GM21528 (cell line): ENCODE results near the gene MMRN1.

Experiments
- ATAC-seq: cut with Tn5 transposase; IDR thresholded peaks from one replicate; pipeline ENCODE4 v1.9.1; 2021; ENCODE audit warnings: mild to moderate bottlenecking, moderate library complexity; ENCODE audit not compliant: unreplicated experiment, low FRiP score

MMRN1 gene, protein sequence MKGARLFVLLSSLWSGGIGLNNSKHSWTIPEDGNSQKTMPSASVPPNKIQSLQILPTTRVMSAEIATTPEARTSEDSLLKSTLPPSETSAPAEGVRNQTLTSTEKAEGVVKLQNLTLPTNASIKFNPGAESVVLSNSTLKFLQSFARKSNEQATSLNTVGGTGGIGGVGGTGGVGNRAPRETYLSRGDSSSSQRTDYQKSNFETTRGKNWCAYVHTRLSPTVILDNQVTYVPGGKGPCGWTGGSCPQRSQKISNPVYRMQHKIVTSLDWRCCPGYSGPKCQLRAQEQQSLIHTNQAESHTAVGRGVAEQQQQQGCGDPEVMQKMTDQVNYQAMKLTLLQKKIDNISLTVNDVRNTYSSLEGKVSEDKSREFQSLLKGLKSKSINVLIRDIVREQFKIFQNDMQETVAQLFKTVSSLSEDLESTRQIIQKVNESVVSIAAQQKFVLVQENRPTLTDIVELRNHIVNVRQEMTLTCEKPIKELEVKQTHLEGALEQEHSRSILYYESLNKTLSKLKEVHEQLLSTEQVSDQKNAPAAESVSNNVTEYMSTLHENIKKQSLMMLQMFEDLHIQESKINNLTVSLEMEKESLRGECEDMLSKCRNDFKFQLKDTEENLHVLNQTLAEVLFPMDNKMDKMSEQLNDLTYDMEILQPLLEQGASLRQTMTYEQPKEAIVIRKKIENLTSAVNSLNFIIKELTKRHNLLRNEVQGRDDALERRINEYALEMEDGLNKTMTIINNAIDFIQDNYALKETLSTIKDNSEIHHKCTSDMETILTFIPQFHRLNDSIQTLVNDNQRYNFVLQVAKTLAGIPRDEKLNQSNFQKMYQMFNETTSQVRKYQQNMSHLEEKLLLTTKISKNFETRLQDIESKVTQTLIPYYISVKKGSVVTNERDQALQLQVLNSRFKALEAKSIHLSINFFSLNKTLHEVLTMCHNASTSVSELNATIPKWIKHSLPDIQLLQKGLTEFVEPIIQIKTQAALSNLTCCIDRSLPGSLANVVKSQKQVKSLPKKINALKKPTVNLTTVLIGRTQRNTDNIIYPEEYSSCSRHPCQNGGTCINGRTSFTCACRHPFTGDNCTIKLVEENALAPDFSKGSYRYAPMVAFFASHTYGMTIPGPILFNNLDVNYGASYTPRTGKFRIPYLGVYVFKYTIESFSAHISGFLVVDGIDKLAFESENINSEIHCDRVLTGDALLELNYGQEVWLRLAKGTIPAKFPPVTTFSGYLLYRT

DNA sequence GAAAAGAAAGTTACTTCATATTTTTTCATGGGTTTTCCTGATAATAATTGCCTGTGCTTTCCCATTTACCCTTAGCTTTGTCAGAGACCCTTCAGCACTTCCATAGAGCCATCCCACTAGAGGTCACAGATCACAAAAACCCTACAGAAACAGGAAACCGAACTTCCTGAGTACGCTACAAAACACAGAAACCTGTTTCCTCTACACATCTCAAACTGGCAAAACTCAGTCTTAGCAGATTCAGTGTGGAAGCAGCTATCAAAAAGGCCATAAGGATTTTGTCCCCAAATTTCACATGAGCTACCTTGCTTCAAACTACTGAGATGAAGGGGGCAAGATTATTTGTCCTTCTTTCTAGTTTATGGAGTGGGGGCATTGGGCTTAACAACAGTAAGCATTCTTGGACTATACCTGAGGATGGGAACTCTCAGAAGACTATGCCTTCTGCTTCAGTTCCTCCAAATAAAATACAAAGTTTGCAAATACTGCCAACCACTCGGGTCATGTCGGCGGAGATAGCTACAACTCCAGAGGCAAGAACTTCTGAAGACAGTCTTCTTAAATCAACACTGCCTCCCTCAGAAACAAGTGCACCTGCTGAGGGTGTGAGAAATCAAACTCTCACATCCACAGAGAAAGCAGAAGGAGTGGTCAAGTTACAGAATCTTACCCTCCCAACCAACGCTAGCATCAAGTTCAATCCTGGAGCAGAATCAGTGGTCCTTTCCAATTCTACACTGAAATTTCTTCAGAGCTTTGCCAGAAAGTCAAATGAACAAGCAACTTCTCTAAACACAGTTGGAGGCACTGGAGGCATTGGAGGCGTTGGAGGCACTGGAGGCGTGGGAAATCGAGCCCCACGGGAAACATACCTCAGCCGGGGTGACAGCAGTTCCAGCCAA is at the start of gene MMRN1:
Gene MMRN1, plus strand, starts transcription at position 206 of the 902 bp plus-strand sequence. Its CDS starts 118 bp downstream, at position 324.
- ATAC-seq: peak; percentile 76

DNA sequence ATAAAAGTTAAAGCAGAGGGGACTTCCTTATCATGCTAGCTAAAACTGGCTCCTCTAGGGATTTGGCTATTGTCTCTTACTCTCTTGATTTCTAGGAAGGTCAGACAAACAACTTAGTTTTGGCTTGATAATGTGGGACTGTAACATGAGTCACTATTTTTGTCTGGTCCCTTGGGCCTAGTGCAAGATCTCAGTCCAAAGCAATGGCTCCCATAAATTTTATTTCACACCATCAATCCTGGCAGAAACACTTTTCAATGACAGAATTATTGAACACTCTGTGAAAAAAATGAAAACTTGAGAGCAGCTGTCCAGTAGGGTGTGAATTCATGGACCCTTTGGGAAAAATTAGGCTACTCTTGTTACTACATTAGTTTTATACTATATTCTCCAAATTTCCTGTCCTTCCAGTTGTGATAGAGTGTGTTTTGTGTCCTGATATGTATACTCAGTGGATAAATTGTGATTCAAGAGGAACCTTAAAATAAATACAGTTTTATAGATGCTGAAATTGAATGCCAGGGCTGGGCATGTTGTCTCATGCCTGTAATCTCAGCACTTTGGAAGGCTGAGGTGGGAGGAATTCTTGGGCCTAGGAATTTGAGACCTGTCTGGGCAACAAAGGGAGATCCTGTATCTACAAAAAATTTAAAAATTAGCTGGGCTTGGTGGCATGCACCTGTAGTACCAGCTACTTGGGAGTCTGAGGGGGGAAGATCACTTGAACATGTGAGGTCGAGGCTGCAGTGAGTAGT is 46.9 kb upstream of the MMRN1 start:
- no peak for ATAC-seq

DNA sequence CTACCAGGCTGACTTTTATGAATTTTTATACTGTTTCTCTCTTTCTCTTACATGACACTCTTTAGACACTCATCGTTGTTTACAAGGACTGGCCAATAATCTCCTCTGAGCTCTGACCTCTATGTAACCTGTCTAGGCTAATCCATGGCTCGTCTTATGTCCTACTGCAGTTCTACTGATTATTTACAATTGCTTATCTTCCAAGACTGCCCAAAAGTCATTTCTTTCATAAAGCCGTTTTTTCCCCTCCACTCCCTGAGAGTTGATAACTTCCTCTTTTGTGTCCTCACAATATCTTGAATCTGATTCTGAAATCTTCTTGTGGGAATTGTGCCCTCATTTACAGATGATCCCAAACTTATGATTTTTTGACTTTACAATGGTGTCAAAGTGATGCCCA is 39.4 kb upstream of the MMRN1 start:
- no peak for ATAC-seq

DNA sequence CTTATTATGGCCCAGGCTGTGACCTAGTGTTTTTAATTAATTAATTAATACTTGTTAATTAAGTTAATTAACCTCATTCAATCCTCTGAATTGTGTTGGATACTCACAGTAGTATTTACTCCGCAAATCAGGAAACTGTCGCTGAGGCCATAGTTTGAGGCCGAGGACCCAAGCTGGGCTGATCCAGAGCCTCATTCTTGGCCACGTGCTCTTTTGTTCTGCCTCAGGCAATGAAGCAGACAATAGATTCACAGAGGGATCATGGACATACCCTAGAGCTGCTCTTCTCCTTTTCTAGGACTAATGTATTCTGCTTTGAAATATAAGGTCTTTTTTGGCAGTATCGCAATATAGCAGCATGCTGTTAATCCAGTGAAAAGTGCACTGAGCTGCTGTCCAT is 33.7 kb upstream of the MMRN1 start:
- ATAC-seq: no peak

DNA sequence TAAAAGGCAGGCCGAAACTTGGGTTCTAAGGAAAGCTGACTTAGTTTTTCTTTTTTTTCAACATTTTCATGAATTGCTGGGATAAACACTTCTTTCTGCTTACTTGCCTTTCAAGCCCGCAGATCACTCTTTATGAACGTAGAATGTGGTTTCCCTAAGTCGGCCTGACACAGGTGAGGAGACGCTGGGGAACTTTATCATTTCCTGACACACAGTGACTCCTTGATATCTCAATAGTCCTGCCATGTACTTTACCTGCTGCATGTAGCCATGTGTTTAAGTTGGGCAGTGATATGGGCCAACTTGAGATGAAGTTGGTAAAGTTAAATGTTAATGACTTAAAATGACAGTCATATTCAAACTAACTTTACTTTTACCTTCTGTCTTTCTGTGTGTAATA is 31.1 kb upstream of the MMRN1 start:
- no peak for ATAC-seq

DNA sequence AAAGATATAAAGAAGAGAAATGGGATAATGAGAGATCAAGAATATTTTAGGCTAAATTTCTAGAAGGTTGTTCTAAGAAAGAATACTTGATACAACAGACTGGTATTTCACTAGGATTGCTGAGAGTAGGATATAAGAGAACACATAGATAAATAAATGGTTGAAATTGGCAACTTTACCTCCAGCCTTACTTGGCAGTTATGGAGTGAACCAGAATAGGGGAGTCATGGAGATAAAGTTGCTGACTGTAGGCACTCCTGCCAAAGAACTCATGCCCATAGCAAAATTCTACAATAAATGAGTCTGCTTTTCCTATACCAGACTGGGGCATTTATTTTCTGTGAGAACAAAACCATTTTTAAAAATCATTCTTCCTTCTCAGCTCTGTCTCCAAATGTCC is 26.4 kb upstream of the MMRN1 start:
- no peak for ATAC-seq

DNA sequence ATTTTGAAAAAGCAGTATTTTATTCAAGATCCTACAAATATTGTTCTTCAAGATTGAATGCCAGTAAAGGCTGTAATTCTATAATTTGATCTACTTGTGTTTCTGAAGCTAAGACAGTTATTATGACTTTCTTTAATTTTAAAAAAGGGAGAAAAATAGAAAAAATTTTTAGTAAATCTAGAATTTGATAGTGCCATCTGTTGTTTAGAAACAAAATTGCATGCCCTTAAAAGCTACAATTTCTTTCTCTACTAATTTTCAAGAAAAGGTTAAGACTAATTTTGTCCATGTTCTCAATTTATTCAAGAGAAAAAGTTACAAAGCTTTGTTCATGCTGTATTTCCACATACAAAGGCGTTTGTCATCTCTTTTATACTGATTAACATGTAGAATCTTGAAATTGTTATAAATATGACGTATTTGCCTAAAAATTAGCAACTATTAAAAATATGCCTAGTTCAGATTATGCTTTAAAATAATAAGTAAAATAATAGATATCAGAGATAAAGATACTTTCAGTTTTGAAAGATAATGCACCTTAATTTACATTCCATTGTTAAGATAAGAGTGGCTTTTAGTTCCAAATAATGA is 25.6 kb upstream of the MMRN1 start:
- ATAC-seq: no peak

DNA sequence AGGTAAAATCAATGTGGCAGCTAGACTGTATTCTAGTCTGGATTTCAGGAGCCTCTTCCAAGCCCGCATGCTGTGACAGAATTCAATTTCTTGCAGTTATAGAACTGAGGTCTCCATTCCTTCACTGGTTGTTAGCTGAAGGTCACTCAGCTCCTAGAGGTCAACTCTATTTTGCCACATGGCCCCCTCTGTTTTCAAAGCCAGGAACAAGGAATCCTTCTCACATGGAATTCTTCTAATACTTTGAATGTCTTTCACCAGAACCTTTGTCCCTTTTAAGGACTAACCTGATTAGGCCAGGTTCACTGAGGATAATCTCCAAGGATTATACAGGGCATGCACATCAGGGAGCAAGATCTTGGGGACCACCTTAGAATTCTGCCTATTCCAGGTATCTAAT is 23.4 kb upstream of the MMRN1 start:
- no peak for ATAC-seq

DNA sequence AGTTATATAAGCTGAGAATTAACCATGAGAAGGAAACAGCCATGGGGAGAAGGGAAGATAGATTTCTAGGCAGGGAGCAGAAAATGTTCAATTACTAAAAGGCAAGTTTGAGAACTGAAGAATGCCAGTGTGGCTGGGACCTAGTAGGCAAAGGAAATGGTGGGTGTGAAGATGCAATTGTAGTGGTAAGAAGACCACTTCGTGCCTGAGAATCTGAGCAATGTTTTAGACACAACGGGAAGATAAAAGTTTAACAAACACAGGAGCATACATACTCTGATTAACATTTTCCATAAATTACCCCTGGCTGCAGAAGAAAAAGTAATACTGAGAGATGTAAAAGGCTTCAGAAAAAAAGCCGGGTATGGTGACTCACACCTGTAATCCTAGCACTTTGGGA is 18.1 kb upstream of the MMRN1 start:
- no peak for ATAC-seq

DNA sequence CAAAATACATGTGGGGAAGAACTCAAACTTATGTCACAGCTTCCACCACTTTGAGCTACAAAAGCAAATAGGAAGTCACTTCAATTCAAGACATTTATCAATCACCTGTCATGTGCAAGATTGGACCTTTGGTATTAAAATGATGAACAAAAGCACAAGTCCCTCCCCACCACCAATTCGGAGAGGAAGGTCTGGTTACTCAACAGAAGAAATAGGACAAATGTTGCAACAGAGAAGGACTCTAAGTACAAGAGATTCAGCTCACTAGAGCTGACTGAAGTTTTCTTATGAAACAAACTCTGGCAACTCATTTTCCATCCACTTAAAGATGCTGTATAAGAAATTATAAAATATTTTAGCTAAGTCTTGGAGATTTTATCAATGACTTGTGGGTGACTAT is 16.0 kb upstream of the MMRN1 start:
- ATAC-seq: no peak

DNA sequence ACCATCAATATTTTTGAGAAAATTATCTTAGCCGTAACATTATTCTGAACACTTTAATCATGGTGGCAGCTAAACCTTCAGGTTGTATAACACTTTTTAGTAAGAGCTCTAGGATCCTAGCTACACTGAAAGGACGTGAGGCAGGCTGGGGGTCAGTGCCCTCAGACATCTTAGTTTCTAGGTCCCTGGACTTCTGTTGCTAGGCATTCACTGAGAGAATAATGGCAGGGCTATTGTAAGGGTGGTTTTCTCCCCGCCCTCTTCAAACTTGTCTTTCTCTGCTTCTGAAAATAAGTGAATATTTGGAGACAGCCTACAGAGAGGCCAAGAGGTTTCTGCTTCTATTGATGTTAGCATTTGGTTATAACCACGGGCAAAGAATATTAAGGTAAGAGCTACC is 15.4 kb upstream of the MMRN1 start:
- ATAC-seq: no peak

DNA sequence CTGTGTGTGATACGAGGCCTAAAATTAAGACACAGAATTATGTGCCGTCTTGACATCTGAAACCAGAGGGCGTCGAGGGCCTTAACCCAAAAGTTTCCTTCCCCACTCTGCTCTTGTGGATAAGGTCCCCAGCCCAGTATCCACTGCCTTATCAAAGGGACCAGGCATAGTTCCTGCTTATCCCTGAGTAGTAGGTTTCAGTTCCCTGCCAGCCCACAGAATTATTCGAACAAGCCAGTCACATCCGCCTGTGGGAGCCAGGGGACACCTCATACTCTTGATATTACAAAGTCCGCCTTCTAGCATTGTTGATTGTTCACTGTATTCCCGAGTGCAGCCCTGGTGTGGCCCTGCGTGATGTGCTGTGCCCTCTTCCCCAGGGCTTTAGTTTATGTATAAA is 5.4 kb upstream of the MMRN1 start:
- no peak for ATAC-seq

DNA sequence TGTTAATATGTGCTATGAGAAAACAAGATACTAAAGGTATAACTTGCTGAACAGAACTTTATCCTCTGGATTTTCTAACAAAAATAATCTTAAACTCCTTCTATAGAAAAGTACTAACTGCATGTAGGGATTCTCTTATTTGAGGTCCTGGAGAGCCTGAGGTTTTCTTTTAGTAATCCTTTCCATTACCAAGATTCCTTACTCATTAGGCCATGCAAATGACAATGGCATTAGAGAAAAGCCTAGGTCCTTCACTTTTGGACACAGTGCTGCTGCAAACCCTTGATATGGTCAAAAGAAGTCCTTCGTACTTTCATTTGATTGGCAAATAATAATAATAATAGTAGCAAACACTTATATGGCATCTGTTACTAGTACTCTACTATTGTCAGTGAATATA is 3.2 kb downstream of the MMRN1 start:
- no peak for ATAC-seq

DNA sequence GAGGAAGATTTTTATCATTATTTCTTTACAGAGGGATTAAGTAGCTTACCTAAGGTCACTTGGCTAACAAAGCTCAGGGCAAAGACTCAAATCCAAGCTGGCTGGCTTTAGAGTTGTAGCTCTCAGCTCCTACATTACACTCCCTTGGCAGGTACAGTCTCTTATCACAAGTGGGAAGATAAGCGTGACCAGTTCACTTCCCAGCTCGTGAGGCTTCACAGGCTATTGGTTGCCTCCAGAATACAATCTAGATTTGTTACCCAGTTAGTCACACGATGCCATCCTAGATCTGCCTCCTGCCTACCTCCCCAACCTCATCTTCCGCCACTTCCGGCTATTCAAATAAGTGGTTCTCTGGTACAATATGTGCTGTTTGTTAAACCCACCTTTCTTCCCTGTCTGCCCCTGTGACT is 3.7 kb downstream of the MMRN1 start:
- ATAC-seq: peak; percentile 59

DNA sequence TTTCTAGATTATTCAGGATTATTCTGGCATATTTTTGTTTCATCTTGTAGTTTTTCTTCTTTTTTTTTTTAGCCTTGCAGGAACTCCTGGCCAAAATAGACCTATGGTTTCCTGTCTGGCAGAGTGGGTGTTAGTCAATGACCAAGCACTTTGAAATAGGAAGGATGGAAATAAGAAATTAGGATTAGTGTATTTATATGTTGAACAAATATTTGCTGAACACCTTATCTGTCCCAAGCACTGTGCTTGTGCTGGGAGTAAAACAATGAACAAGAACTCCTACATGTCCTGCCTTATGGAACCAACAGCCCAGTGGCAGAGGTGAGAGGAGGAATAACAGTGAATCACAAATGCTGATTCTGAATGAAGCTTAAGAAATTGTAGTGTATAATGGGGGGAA is 4.5 kb downstream of the MMRN1 start:
- ATAC-seq: no peak

DNA sequence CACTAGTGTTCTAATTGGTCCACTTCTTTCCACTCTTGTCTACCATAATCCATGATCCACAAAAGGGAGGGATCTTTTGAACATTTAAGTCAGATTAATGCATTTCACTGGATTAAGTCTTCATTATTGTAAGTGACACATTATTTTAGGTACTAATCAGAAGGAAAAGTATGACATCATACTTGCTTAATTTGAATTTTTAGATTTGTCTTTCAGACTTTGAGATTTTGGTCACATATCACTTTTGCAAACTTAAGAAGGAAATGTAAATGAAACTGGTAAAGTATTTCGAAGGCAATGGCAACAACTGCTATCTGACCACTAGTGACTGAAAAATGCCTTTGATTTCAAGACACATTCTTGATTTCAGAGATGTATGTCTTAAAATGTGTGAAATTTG is 5.2 kb downstream of the MMRN1 start:
- ATAC-seq: no peak

DNA sequence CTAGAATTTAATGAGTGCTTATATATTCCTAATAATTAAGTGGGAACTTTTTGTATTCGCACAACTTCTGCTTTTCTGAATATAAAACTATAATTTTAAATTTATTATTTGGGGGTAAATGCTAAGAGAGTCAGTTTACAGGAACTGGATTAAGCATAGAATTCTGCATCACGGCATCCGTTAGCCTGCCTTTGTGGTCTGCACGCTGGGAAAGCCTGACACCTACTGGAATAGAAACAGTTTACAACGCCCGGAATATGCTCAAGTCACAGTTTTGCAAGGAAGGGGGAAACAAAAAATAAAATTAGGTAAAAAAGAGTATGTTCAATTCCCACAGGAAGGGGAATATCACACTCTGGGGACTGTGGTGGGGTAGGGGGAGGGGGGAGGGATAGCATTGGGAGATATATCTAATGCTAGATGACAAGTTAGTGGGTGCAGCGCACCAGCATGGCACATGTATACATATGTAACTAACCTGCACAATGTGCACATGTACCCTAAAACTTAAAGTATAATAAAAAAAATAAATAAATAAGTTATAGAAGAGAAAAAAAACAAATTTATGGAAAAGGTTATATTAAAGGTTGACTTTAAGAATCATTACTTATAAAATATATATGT is 7.3 kb downstream of the MMRN1 start:
- peak; percentile 77 for ATAC-seq

DNA sequence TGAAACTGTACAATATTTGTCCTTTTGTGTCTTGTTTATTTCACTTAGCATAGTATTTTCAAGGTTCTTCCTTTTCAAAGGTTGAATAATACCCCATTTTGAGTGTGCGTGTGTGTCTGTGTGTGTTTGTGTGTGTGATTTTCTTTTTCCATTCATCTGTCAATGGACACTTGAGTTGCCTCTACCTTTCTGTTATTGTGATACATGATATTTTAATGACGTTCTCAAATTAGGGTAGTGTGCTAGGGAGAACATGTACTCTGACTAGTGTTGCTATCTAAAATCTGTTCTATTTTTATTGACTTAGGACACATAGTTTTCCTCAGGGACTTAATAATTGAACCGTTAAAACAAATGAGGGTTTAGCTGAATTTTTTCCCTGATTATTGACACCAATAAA is 9.9 kb downstream of the MMRN1 start:
- no peak for ATAC-seq
